ENCODE results near the gene NIT2. TPM values are rescaled to one million over a fixed set of nuclear protein-coding genes. Genes with fewer than 3 reads are reported as not detected.

Gene NIT2
- total RNA-seq, 1 experiment from 2014 or later, result 42.6 TPM

DNA sequence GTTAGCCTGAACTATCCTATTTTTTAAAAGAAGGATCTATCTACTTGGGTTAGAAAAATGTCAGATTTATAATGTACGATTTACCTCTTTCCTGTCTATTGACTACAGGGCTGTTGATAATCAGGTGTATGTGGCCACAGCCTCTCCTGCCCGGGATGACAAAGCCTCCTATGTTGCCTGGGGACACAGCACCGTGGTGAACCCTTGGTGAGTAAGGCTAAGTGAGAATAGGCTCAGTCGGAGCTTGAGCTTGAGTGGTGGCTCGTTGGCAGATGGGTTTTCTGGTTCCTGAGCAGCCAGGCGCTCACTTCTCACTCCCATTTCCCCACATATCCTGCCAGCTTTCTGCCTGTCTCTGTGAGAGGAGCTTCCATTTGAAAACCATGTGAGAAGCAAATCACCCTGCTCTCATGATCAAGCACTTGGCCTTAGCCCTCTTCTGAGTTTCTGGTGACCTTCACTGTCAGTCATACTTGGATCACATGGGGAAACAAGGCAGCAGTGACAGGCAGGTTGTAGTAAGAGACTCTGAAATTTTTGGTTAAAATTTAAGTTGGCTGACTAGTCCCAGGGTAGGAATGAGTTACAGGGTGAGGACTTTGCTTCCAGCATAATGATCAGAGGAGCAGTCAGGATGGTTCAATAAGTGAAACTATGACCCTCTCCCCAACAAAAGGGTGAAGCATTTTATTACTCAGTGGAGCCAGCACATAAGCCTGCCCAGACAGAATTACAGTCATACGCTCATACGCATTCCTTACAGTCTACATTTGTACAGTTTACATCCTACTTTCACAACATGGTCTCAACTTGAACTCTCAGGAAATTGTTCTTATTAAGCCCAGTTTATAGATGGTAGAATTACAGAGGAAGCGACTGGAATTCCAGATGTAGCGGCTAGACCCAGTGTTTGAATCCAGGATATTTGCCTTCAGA is 18.0 kb downstream of the NIT2 start:
- intact Hi-C loops (cut with micrococcal nuclease), result no loop called here
- CTCF ChIA-PET, result interaction anchor here (0.8 to 0.9 kb wide), 2 partner anchors 33 to 66 kb away, joined by 3 read pairs; no protein-coding TSS in a partner anchor
- Mint-ChIP-seq H3K36me3 (ENCODE audit: insufficient read depth, unreplicated experiment) (peaks cover 67% of the 10 kb centered on the region), H3K27me3 (ENCODE audit: insufficient read depth, unreplicated experiment) (no peaks in the 10 kb centered on the region), H3K9me3 (ENCODE audit: unreplicated experiment) (no peaks in the 10 kb centered on the region), H3K4me1 (ENCODE audit: insufficient read depth, unreplicated experiment) (no peaks in the 10 kb centered on the region), H3K4me3 (ENCODE audit: unreplicated experiment) (no peak overlapping the region), H3K27ac (ENCODE audit: low read depth, unreplicated experiment) (no peak overlapping the region)
- BruUV-seq (replicated peaks), result no TSS peak
- TF ChIP-seq, protein P1, sequence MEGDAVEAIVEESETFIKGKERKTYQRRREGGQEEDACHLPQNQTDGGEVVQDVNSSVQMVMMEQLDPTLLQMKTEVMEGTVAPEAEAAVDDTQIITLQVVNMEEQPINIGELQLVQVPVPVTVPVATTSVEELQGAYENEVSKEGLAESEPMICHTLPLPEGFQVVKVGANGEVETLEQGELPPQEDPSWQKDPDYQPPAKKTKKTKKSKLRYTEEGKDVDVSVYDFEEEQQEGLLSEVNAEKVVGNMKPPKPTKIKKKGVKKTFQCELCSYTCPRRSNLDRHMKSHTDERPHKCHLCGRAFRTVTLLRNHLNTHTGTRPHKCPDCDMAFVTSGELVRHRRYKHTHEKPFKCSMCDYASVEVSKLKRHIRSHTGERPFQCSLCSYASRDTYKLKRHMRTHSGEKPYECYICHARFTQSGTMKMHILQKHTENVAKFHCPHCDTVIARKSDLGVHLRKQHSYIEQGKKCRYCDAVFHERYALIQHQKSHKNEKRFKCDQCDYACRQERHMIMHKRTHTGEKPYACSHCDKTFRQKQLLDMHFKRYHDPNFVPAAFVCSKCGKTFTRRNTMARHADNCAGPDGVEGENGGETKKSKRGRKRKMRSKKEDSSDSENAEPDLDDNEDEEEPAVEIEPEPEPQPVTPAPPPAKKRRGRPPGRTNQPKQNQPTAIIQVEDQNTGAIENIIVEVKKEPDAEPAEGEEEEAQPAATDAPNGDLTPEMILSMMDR (IDR thresholded peaks at IDR 0.05; ENCODE audit: unreplicated experiment), result no peak
- DNase-seq (ENCODE audit: unreplicated experiment), result no peak
- POLR2A ChIA-PET, result no interaction called here

- intact Hi-C loops (cut with micrococcal nuclease), result no loop called here
- H3K36me3 Mint-ChIP-seq (ENCODE audit: insufficient read depth, unreplicated experiment), result peaks cover 54% of the 10 kb centered on the region
- H3K4me1 Mint-ChIP-seq (ENCODE audit: insufficient read depth, unreplicated experiment), result no peaks in the 10 kb centered on the region
- ChIA-PET CTCF (interaction anchor here (0.6 to 1.5 kb wide), 5 partner anchors 11 to 544 kb away, joined by 3 to 7 read pairs (median 3); no protein-coding TSS in a partner anchor), POLR2A (interaction anchor here (1.0 to 1.1 kb wide), 3 partner anchors 9 to 47 kb away, joined by 3 to 4 read pairs (median 3); partner anchors contain the start of gene LNP1)
- TF ChIP-seq, protein P1 (IDR thresholded peaks at IDR 0.05; ENCODE audit: unreplicated experiment), result no peak
- no peak for DNase-seq (ENCODE audit: unreplicated experiment)
- H3K27ac Mint-ChIP-seq (ENCODE audit: low read depth, unreplicated experiment), result no peak overlapping the region
- no peaks in the 10 kb centered on the region for H3K9me3 Mint-ChIP-seq (ENCODE audit: unreplicated experiment)
- no peak overlapping the region for H3K4me3 Mint-ChIP-seq (ENCODE audit: unreplicated experiment)
- BruUV-seq (replicated peaks), result no TSS peak
- H3K27me3 Mint-ChIP-seq (ENCODE audit: insufficient read depth, unreplicated experiment), result no peaks in the 10 kb centered on the region
Observed at GRCh38 chr3:100354850-100355249, 20.3 kb downstream of the NIT2 start.

DNA sequence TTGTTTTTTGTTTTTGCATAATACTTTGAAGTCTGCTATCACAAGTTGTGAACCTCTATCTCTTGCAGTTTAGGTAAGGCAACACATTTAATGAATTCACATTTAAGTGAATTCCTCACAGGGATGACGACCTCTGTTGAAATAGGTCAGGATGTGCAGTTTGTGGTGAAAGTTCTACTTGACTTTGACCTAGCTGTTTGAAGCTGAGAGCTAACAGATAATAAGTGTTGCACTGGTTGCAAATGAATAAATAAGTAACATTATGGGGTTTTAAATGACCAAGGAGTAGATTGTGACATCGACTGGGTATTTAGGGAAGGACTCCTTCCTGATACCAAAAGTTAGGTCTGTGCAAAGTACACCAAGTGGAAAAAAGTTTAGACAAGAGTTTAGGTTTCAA is 23.9 kb downstream of the NIT2 start:
- Mint-ChIP-seq H3K4me1 (ENCODE audit: insufficient read depth, unreplicated experiment) (peaks cover 5% of the 10 kb centered on the region), H3K27me3 (ENCODE audit: insufficient read depth, unreplicated experiment) (no peaks in the 10 kb centered on the region), H3K4me3 (ENCODE audit: unreplicated experiment) (no peak overlapping the region), H3K9me3 (ENCODE audit: unreplicated experiment) (no peaks in the 10 kb centered on the region), H3K36me3 (ENCODE audit: insufficient read depth, unreplicated experiment) (peaks cover 51% of the 10 kb centered on the region), H3K27ac (ENCODE audit: low read depth, unreplicated experiment) (no peak overlapping the region)
- no TSS peak for BruUV-seq (replicated peaks)
- DNase-seq (ENCODE audit: unreplicated experiment), result no peak
- TF ChIP-seq, protein P1 (IDR thresholded peaks at IDR 0.05; ENCODE audit: unreplicated experiment), result no peak
- ChIA-PET CTCF (interaction anchor here (2.1 kb wide), 1 partner anchor 42 kb away, joined by 7 read pairs; no protein-coding TSS in a partner anchor), POLR2A (interaction anchor here (0.9 kb wide), 1 partner anchor 18 kb away, joined by 3 read pairs; no protein-coding TSS in a partner anchor)
- intact Hi-C loops (cut with micrococcal nuclease), result no loop called here

DNA sequence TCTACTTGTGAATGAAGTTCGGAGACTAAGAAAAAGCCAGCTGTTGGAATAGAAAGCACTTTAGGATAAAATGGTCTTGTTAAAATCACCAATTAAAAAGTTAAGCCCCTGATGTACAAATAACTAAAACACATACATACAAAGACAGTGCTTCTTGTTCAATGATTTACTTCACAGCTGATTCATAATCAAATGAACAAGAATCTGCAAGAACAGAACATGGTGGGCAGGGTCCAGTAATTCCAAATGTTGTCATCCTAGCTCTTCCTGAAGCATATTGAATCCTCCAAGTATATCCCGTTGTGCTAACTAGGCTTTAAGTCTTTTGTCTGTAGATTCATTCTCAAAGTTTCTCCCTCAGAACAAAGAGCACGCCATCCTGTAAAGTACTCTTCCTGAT is 24.5 kb downstream of the NIT2 start:
- no TSS peak for BruUV-seq (replicated peaks)
- Mint-ChIP-seq H3K27ac (ENCODE audit: low read depth, unreplicated experiment) (no peak overlapping the region), H3K36me3 (ENCODE audit: insufficient read depth, unreplicated experiment) (peaks cover 51% of the 10 kb centered on the region), H3K4me3 (ENCODE audit: unreplicated experiment) (no peak overlapping the region), H3K9me3 (ENCODE audit: unreplicated experiment) (no peaks in the 10 kb centered on the region), H3K27me3 (ENCODE audit: insufficient read depth, unreplicated experiment) (no peaks in the 10 kb centered on the region), H3K4me1 (ENCODE audit: insufficient read depth, unreplicated experiment) (peaks cover 5% of the 10 kb centered on the region)
- TF ChIP-seq, protein P1 (IDR thresholded peaks at IDR 0.05; ENCODE audit: unreplicated experiment), result no peak
- intact Hi-C loops (cut with micrococcal nuclease), result no loop called here
- ChIA-PET CTCF (interaction anchor here (0.8 to 2.1 kb wide), 3 partner anchors 10 to 231 kb away, joined by 3 to 7 read pairs (median 3); no protein-coding TSS in a partner anchor), POLR2A (interaction anchor here (0.6 to 2.2 kb wide), 5 partner anchors 13 to 88 kb away, joined by 3 to 5 read pairs (median 3); no protein-coding TSS in a partner anchor)
- DNase-seq (ENCODE audit: unreplicated experiment), result no peak

Data from MCF 10A (cell line).